Adrenal gland (tissue), 5 donors: ENCODE results near the gene PUM2.

Experiments
- POLR2A ChIP-seq, 2 donors: fragments of 450-650 bp; IDR thresholded peaks; one replicate each; pipeline ENCODE4 v1.6.1; 2017; ENCODE audit warnings: antibody characterized with exemption in 2 of 2, mild to moderate bottlenecking in 2 of 2, moderate library complexity in 1 of 2
- TF ChIP-seq, protein P1 (sequence below), 6 experiments: fragments of 450-650 bp in 4 of 6; fragments of 200-600 bp in 2 of 6; sonication (generic) in 1 of 6; IDR thresholded peaks; 1 replicate in 5 of 6; 2 replicates in 1 of 6; pipeline versions ENCODE4 v1.5.1 to v1.8.0; 2016 to 2021; ENCODE audit warnings: antibody characterized with exemption in 6 of 6, mild to moderate bottlenecking in 2 of 6, moderate library complexity in 1 of 6
- donor health status: DM: no; HTN: no; CAD: no.

DNA sequence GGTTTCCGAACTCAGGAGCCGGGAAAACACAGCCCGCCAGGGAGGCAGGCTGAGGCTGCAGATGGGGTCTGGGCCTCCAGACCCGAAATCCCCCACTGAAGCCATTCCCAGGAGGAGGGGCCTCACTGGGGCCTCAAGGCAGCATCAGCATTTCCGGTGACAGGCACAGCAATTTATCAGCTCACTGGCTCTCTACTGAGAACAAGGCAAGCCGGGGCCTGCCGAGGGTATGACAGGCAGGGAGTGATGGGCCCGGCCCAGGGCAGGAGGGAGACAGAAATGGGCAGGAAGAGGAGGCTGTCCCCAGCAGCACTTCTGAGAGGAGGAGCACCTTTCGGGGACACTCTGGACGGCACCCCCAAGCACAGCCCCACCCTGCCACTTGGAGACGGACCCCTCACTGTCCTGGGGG, 138.2 kb downstream of the PUM2 start:
- no peak for TF ChIP-seq POLR2A (IDR thresholded peaks at IDR 0.05)
- TF ChIP-seq, protein P1, sequence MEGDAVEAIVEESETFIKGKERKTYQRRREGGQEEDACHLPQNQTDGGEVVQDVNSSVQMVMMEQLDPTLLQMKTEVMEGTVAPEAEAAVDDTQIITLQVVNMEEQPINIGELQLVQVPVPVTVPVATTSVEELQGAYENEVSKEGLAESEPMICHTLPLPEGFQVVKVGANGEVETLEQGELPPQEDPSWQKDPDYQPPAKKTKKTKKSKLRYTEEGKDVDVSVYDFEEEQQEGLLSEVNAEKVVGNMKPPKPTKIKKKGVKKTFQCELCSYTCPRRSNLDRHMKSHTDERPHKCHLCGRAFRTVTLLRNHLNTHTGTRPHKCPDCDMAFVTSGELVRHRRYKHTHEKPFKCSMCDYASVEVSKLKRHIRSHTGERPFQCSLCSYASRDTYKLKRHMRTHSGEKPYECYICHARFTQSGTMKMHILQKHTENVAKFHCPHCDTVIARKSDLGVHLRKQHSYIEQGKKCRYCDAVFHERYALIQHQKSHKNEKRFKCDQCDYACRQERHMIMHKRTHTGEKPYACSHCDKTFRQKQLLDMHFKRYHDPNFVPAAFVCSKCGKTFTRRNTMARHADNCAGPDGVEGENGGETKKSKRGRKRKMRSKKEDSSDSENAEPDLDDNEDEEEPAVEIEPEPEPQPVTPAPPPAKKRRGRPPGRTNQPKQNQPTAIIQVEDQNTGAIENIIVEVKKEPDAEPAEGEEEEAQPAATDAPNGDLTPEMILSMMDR (IDR thresholded peaks at IDR 0.05): no peak
